Subcutaneous abdominal adipose tissue (tissue), 5 donors: ENCODE measurements around the gene PKIG.

Experiments used
- H3K27ac ChIP-seq: one replicate; pipeline ENCODE4 v1.7.0; 2013; ENCODE audit warnings: low read depth, mild to moderate bottlenecking, inconsistent platforms, low read length, moderate library complexity
- H3K27me3 ChIP-seq, 5 donors: one replicate each; pipeline ENCODE4 v1.7.0; 2013; ENCODE audit warnings: low read length in 5 of 5, inconsistent platforms in 1 of 5; ENCODE audit not compliant: control insufficient read depth in 5 of 5, insufficient read depth in 4 of 5
- H3K36me3 ChIP-seq, 5 donors: one replicate each; pipeline ENCODE4 v1.7.0; 2013; ENCODE audit warnings: low read length in 5 of 5; ENCODE audit not compliant: control insufficient read depth in 5 of 5, insufficient read depth in 5 of 5
- H3K4me1 ChIP-seq, 5 donors: one replicate each; pipeline ENCODE4 v1.7.0; 2013; ENCODE audit warnings: low read length in 5 of 5, mild to moderate bottlenecking in 3 of 5, moderate library complexity in 1 of 5; ENCODE audit not compliant: control insufficient read depth in 5 of 5, insufficient read depth in 5 of 5
- H3K4me3 ChIP-seq, 5 donors: one replicate each; pipeline ENCODE4 v1.7.0; 2013; ENCODE audit warnings: low read length in 5 of 5, low read depth in 1 of 5
- H3K9ac ChIP-seq, 5 donors: one replicate each; pipeline ENCODE4 v1.7.0; 2013; ENCODE audit warnings: low read length in 5 of 5, mild to moderate bottlenecking in 4 of 5, moderate library complexity in 3 of 5
- H3K9me3 ChIP-seq, 5 donors: one replicate each; pipeline ENCODE4 v1.7.0; 2013; ENCODE audit warnings: low read length in 5 of 5; ENCODE audit not compliant: control insufficient read depth in 5 of 5
- donor health status: healthy.
- donor health status: healthy.
- donor health status: healthy.
- donor health status: healthy.
- donor health status: healthy.

Gene PKIG

GRCh38 chr20:44659931-44660330 is 77.6 kb downstream of the PKIG start:
- H3K36me3 ChIP-seq, result no peaks in the 10 kb centered on the region
- peaks cover 0 to 5% (median 0%) of the 10 kb centered on the region in 5 donors for H3K4me1 ChIP-seq
- H3K9ac ChIP-seq, result no peak overlapping the region
- H3K27me3 ChIP-seq, result no peaks in the 10 kb centered on the region
- no peak overlapping the region for H3K27ac ChIP-seq
- H3K9me3 ChIP-seq, result peaks cover 0 to 3% (median 0%) of the 10 kb centered on the region in 5 donors
- no peak overlapping the region for H3K4me3 ChIP-seq

- no peaks in the 10 kb centered on the region for H3K27me3 ChIP-seq
- no peak overlapping the region for H3K9ac ChIP-seq
Observed at GRCh38 chr20:44660581-44660980, 78.2 kb downstream of the PKIG start.

DNA sequence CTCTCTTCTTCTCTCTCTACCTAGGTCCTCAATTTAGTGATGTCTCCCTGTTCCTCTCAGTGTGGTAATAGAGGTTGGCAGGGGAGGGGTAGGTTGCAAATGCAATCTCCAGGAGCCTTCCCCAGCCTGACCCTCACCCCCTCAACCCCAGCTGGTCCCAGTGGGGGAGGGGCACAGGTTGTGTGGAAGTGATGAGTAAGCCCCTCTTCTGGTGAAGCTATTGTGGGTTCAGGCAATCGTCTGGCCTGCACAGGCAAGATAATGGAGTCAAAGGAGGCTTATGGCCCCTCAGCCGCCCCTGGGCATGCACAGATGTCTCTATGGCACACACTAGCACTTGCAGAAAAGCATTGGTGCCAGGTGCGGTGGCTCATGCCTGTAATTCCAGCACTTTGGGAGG is 79.9 kb downstream of the PKIG start:
- no peaks in the 10 kb centered on the region for H3K36me3 ChIP-seq
- peaks cover 0 to 3% (median 0%) of the 10 kb centered on the region in 5 donors for H3K9me3 ChIP-seq
- no peak overlapping the region for H3K4me3 ChIP-seq
- no peaks in the 10 kb centered on the region for H3K27me3 ChIP-seq
- no peak overlapping the region for H3K9ac ChIP-seq
- no peak overlapping the region for H3K27ac ChIP-seq
- peaks cover 0 to 5% (median 0%) of the 10 kb centered on the region in 5 donors for H3K4me1 ChIP-seq

More at GRCh38 chr20:44660581-44660980, 78.2 kb downstream of the PKIG start:
- Histone ChIP-seq H3K9me3 (peaks cover 0 to 3% (median 0%) of the 10 kb centered on the region in 5 donors), H3K4me1 (peaks cover 0 to 5% (median 0%) of the 10 kb centered on the region in 5 donors), H3K27ac (no peak overlapping the region), H3K4me3 (no peak overlapping the region), H3K36me3 (no peaks in the 10 kb centered on the region)

- H3K36me3 ChIP-seq, result no peaks in the 10 kb centered on the region
- H3K9ac ChIP-seq, result no peak overlapping the region
- peaks cover 0 to 5% (median 0%) of the 10 kb centered on the region in 5 donors for H3K4me1 ChIP-seq
- H3K9me3 ChIP-seq, result no peaks in the 10 kb centered on the region
- no peak overlapping the region for H3K4me3 ChIP-seq
- H3K27me3 ChIP-seq, result no peaks in the 10 kb centered on the region
- H3K27ac ChIP-seq, result no peak overlapping the region
Observed at GRCh38 chr20:44664131-44664530, 81.8 kb downstream of the PKIG start.

DNA sequence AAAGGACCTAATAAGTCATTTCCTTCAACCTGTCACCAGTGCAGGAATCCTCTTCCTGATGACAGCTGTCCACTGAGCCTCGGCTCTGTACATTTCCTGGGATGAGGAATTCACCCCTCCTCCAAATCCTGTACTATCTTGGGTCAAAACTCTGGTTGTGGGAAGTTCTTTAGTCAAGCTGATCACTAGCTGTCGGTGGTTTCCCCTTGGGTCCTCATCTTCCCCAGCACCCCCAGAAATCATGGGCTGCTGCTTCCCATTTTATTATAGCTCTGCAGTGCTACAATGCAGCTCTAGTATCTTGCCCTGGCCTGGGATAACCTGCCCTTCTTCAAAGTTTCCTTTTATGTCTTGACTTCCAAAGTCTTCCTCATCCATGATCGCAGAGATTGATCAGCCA is 83.7 kb downstream of the PKIG start:
- Histone ChIP-seq H3K27me3 (no peaks in the 10 kb centered on the region), H3K27ac (no peak overlapping the region), H3K9ac (no peak overlapping the region), H3K4me3 (no peak overlapping the region), H3K9me3 (no peaks in the 10 kb centered on the region), H3K4me1 (peaks cover 0 to 5% (median 0%) of the 10 kb centered on the region in 5 donors), H3K36me3 (no peaks in the 10 kb centered on the region)
